ENCODE data around the gene NCK1. TPM values are rescaled to one million over a fixed set of nuclear protein-coding genes. Genes with fewer than 3 reads are reported as not detected.

Gene NCK1
- total and polyA plus RNA-seq, 5 donors = 14.0 to 38.9 (median 25.9) TPM

- Histone ChIP-seq H3K9me3 (ENCODE audit: control insufficient read depth, low read length) (no peaks in the 10 kb centered on the region), H3K27me3 (ENCODE audit: control insufficient read depth, insufficient read depth) (no peaks in the 10 kb centered on the region), H3K27ac (ENCODE audit: low read length) (no peak overlapping the region), H3K4me3 (ENCODE audit: low read length) (peak overlapping the region; percentile 10), H3K4me1 (ENCODE audit: control insufficient read depth, insufficient read depth, low read length) (peaks cover 1% of the 10 kb centered on the region)
- ATAC-seq = no peak
- WGBS = 73% methylated on average over 1 of the region's 1 CpG
- intact Hi-C loops (cut with DNase I) = no loop called here
- DNase-seq = no peak
These were observed 70.5 kb downstream of the NCK1 start for GRCh38 chr3:136932523-136932922.

GRCh38 chr3:136932978-136933772 lies 71.2 kb downstream of the NCK1 start:
- no peaks in the 10 kb centered on the region for H3K27me3 ChIP-seq (ENCODE audit: control insufficient read depth, insufficient read depth)
- H3K4me3 ChIP-seq (ENCODE audit: low read length) = no peak overlapping the region
- peaks cover 1% of the 10 kb centered on the region for H3K4me1 ChIP-seq (ENCODE audit: control insufficient read depth, insufficient read depth, low read length)
- DNase-seq (no peak), ATAC-seq (no peak)
- no peaks in the 10 kb centered on the region for H3K9me3 ChIP-seq (ENCODE audit: control insufficient read depth, low read length)
- H3K27ac ChIP-seq (ENCODE audit: low read length) = no peak overlapping the region
- intact Hi-C loops (cut with DNase I) = no loop called here
- WGBS = 73% methylated on average over 1 of the region's 1 CpG

GRCh38 chr3:136937175-136937574 lies 75.2 kb downstream of the NCK1 start:
- 100% methylated on average over 1 of the region's 1 CpG for WGBS
- H3K4me1 ChIP-seq (ENCODE audit: control insufficient read depth, insufficient read depth, low read length) = peaks cover 4% of the 10 kb centered on the region
- ATAC-seq (no peak), DNase-seq (no peak)
- H3K4me3 ChIP-seq (ENCODE audit: low read length) = no peak overlapping the region
- H3K27me3 ChIP-seq (ENCODE audit: control insufficient read depth, insufficient read depth) = no peaks in the 10 kb centered on the region
- no peaks in the 10 kb centered on the region for H3K9me3 ChIP-seq (ENCODE audit: control insufficient read depth, low read length)
- no peak overlapping the region for H3K27ac ChIP-seq (ENCODE audit: low read length)
- intact Hi-C loops (cut with DNase I) = no loop called here

- intact Hi-C loops (cut with DNase I) = no loop called here
- Histone ChIP-seq H3K9me3 (ENCODE audit: control insufficient read depth, low read length) (no peaks in the 10 kb centered on the region), H3K27me3 (ENCODE audit: control insufficient read depth, insufficient read depth) (no peaks in the 10 kb centered on the region), H3K4me3 (ENCODE audit: low read length) (no peak overlapping the region), H3K4me1 (ENCODE audit: control insufficient read depth, insufficient read depth, low read length) (peaks cover 4% of the 10 kb centered on the region), H3K27ac (ENCODE audit: low read length) (no peak overlapping the region)
- DNase-seq (no peak), ATAC-seq (peak in 1 of 2 donors; percentile 29)
- 50% methylated on average over 2 of the region's 2 CpGs for WGBS
These were observed 75.8 kb downstream of the NCK1 start for GRCh38 chr3:136937851-136938250.

GRCh38 chr3:136938334-136938733 lies 76.3 kb downstream of the NCK1 start:
- intact Hi-C loops (cut with DNase I) = no loop called here
- Histone ChIP-seq H3K27me3 (ENCODE audit: control insufficient read depth, insufficient read depth) (no peaks in the 10 kb centered on the region), H3K27ac (ENCODE audit: low read length) (no peak overlapping the region), H3K4me3 (ENCODE audit: low read length) (no peak overlapping the region), H3K9me3 (ENCODE audit: control insufficient read depth, low read length) (no peaks in the 10 kb centered on the region), H3K4me1 (ENCODE audit: control insufficient read depth, insufficient read depth, low read length) (peaks cover 4% of the 10 kb centered on the region)
- DNase-seq = no peak
- no peak for ATAC-seq

GRCh38 chr3:136939489-136939888 lies 77.5 kb downstream of the NCK1 start:
- no peak for DNase-seq
- intact Hi-C loops (cut with DNase I) = no loop called here
- no peaks in the 10 kb centered on the region for H3K9me3 ChIP-seq (ENCODE audit: control insufficient read depth, low read length)
- H3K27me3 ChIP-seq (ENCODE audit: control insufficient read depth, insufficient read depth) = no peaks in the 10 kb centered on the region
- no peak for ATAC-seq
- 77% methylated on average over 1 of the region's 1 CpG for WGBS
- no peak overlapping the region for H3K27ac ChIP-seq (ENCODE audit: low read length)
- no peak overlapping the region for H3K4me3 ChIP-seq (ENCODE audit: low read length)
- H3K4me1 ChIP-seq (ENCODE audit: control insufficient read depth, insufficient read depth, low read length) = peaks cover 3% of the 10 kb centered on the region

- DNase-seq (no peak), ATAC-seq (no peak)
- peaks cover 3% of the 10 kb centered on the region for H3K4me1 ChIP-seq (ENCODE audit: control insufficient read depth, insufficient read depth, low read length)
- no peak overlapping the region for H3K4me3 ChIP-seq (ENCODE audit: low read length)
- H3K27ac ChIP-seq (ENCODE audit: low read length) = no peak overlapping the region
- intact Hi-C loops (cut with DNase I) = no loop called here
- H3K9me3 ChIP-seq (ENCODE audit: control insufficient read depth, low read length) = no peaks in the 10 kb centered on the region
- H3K27me3 ChIP-seq (ENCODE audit: control insufficient read depth, insufficient read depth) = no peaks in the 10 kb centered on the region
- 66% methylated on average over 1 of the region's 1 CpG for WGBS
These were observed 80.8 kb downstream of the NCK1 start for GRCh38 chr3:136942803-136943202.

GRCh38 chr3:136943436-136943835 lies 81.4 kb downstream of the NCK1 start:
- ATAC-seq = no peak
- intact Hi-C loops (cut with DNase I) = no loop called here
- 63% methylated on average over 3 of the region's 3 CpGs for WGBS
- no peak overlapping the region for H3K27ac ChIP-seq (ENCODE audit: low read length)
- H3K4me1 ChIP-seq (ENCODE audit: control insufficient read depth, insufficient read depth, low read length) = peaks cover 3% of the 10 kb centered on the region
- no peaks in the 10 kb centered on the region for H3K9me3 ChIP-seq (ENCODE audit: control insufficient read depth, low read length)
- no peak overlapping the region for H3K4me3 ChIP-seq (ENCODE audit: low read length)
- DNase-seq = no peak
- no peaks in the 10 kb centered on the region for H3K27me3 ChIP-seq (ENCODE audit: control insufficient read depth, insufficient read depth)

GRCh38 chr3:136946978-136947377 lies 85.0 kb downstream of the NCK1 start:
- Histone ChIP-seq H3K9me3 (ENCODE audit: control insufficient read depth, low read length) (no peaks in the 10 kb centered on the region), H3K4me1 (ENCODE audit: control insufficient read depth, insufficient read depth, low read length) (no peaks in the 10 kb centered on the region), H3K27me3 (ENCODE audit: control insufficient read depth, insufficient read depth) (no peaks in the 10 kb centered on the region), H3K27ac (ENCODE audit: low read length) (no peak overlapping the region), H3K4me3 (ENCODE audit: low read length) (no peak overlapping the region)
- ATAC-seq = peak; percentile 77
- intact Hi-C loops (cut with DNase I) = no loop called here
- no peak for DNase-seq
- 61% methylated on average over 1 of the region's 1 CpG for WGBS

GRCh38 chr3:136947477-136947876 lies 85.5 kb downstream of the NCK1 start:
- ATAC-seq (no peak), DNase-seq (no peak)
- H3K27ac ChIP-seq (ENCODE audit: low read length) = no peak overlapping the region
- intact Hi-C loops (cut with DNase I) = no loop called here
- H3K27me3 ChIP-seq (ENCODE audit: control insufficient read depth, insufficient read depth) = no peaks in the 10 kb centered on the region
- no peaks in the 10 kb centered on the region for H3K9me3 ChIP-seq (ENCODE audit: control insufficient read depth, low read length)
- no peaks in the 10 kb centered on the region for H3K4me1 ChIP-seq (ENCODE audit: control insufficient read depth, insufficient read depth, low read length)
- H3K4me3 ChIP-seq (ENCODE audit: low read length) = no peak overlapping the region
- WGBS = 49% methylated on average over 2 of the region's 2 CpGs

GRCh38 chr3:136949146-136949545 lies 87.1 kb downstream of the NCK1 start:
- intact Hi-C loops (cut with DNase I) = no loop called here

GRCh38 chr3:136949708-136950107 lies 87.7 kb downstream of the NCK1 start:
- Histone ChIP-seq H3K4me3 (ENCODE audit: low read length) (no peak overlapping the region), H3K27ac (ENCODE audit: low read length) (no peak overlapping the region), H3K4me1 (ENCODE audit: control insufficient read depth, insufficient read depth, low read length) (no peaks in the 10 kb centered on the region), H3K27me3 (ENCODE audit: control insufficient read depth, insufficient read depth) (no peaks in the 10 kb centered on the region), H3K9me3 (ENCODE audit: control insufficient read depth, low read length) (no peaks in the 10 kb centered on the region)
- intact Hi-C loops (cut with DNase I) = no loop called here
- DNase-seq (no peak), ATAC-seq (no peak)
- 92% methylated on average over 2 of the region's 2 CpGs for WGBS

More at GRCh38 chr3:136949146-136949545, 87.1 kb downstream of the NCK1 start:
- H3K4me1 ChIP-seq (ENCODE audit: control insufficient read depth, insufficient read depth, low read length) = no peaks in the 10 kb centered on the region
- H3K27ac ChIP-seq (ENCODE audit: low read length) = no peak overlapping the region
- H3K27me3 ChIP-seq (ENCODE audit: control insufficient read depth, insufficient read depth) = no peaks in the 10 kb centered on the region
- no peaks in the 10 kb centered on the region for H3K9me3 ChIP-seq (ENCODE audit: control insufficient read depth, low read length)
- DNase-seq = no peak
- no peak overlapping the region for H3K4me3 ChIP-seq (ENCODE audit: low read length)
- ATAC-seq = no peak

Measured in right cardiac atrium (tissue), 5 donors.